ENCODE results near the gene SORBS2. TPM values are rescaled to one million over a fixed set of nuclear protein-coding genes. Genes with fewer than 3 reads are reported as not detected.

SORBS2 gene
- total and polyA plus RNA-seq, 2 of the 4 experiments (the other 2 are of a cell fraction): 0.18 TPM; not detected in 1

Small RNA genes within 50 kb of the gene (microRNA-seq; reads per million reads assigned to microRNA genes)
- gene RF00019 (ENCODE audit: insufficient read depth, insufficient read length): not detected

Small RNA genes within 50 kb of the gene (small RNA-seq; reads per million reads assigned to genes)
- gene RF00019: 0 reads per million in 5 experiments

Measured in IMR-90 (cell line).